GM19468 (cell line): Measurements from ENCODE around the gene SIDT1.

Experiments used
- ATAC-seq: cut with Tn5 transposase; IDR thresholded peaks from one replicate; pipeline ENCODE4 v1.9.1; 2021; ENCODE audit warnings: mild to moderate bottlenecking, moderate library complexity, moderate number of reproducible peaks; ENCODE audit not compliant: unreplicated experiment; ENCODE audit errors: extremely low read depth

Gene SIDT1

DNA sequence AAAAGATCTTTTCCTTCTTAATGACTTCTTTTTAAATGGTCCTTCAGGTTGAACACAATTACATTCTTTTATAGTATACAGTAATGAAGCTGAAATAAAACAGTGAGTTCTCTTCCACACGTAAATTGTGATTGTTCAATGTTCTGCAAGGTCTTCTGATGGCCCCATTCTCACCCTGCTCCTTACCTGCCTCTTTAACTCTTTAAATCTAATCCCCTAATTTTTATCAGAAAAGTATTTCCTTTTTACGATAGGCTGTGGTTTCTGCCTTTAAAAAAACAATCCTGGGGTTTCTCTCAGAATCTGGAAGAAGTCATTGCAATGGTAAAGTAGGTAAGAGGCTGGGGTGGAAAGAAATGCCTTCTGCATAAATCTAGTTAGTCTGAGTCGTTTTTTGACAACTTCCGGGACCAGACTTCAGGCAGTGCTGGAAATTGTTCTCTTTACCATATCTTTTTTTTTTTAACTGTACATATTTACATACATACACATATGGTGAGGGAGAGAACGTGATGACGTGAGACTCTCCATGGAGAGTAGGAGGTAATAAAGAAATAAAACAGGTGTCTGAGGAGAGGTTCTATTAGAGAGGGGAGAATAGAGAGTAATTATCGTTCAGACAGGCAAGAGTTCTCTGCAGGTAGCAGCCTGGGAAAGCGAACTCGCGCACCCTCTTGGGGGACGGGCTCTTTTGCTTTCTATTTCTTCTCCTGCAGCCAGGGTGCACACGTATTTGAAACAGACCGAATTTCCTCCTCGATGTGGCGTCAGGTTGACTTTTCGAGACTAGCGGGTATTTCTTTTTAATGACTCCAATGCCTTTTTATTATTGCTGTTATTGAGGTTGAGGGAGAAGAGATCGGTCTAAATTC is at the start of gene SIDT1:
SIDT1 (plus strand) TSS at position 730 of the 872 bp plus-strand sequence. CDS start 467 bp downstream, outside the sequence.
- ATAC-seq = peak; percentile 61

DNA sequence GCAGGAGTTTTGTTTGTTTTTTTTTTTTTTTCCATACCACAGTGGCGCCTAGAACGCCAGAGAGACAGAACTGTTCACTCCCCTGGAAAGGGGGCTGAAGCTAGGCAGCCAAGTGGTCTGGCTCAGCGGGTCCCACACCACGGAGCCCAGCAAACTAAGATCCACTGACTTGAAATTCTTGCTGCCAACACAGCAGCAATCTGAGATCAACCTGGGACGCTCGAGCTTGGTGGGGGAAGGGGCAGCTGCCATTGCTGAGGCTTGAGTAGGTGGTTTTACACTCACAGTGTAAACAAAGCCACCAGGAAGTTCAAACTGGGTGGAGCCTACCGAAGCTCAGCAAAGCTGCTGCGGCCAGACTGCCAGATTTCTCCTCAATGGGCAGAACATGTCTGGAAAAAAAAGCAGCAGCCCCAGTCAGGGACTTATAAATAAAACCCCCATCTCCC is 47.2 kb upstream of the SIDT1 start:
- no peak for ATAC-seq

DNA sequence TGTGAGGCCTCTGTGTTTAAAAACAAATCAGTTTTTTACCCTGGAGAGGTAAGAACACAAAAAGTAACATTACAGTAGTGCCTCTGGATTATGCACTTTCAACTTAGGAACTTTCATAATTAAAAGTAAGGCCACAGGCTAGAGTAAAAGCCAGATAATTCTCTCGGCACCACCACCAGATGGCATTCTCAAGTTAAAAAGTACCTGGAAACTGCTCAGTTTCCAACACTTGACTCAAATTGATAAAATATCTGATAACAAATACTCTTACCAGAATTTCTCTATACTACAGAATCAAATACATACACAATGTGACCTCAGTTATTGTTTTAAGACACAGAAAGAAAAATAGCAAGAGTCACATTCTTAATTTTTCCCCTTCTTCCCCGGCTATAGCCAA is 37.3 kb upstream of the SIDT1 start:
- ATAC-seq = no peak

DNA sequence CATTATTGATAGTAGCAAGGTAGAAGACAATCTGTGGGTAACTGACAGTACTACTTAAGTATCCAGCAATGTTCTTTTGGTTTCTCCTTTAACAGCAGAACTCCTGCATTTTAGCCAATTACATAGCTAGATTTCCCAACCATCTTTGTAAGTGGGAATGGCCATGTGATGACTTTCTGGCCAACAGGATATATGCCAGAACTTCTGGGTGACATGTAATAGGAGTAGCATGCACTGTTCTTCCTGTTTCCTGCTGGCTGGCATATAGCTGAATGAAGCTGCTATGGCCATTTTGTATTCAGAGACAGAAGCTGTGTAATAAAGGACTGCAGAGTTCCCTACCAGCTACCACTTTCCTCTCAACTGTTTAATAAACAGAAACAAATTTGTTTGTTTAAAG is 35.4 kb upstream of the SIDT1 start:
- no peak for ATAC-seq

- ATAC-seq = no peak
Observed at GRCh38 chr3:113498221-113499005, 33.9 kb upstream of the SIDT1 start.

DNA sequence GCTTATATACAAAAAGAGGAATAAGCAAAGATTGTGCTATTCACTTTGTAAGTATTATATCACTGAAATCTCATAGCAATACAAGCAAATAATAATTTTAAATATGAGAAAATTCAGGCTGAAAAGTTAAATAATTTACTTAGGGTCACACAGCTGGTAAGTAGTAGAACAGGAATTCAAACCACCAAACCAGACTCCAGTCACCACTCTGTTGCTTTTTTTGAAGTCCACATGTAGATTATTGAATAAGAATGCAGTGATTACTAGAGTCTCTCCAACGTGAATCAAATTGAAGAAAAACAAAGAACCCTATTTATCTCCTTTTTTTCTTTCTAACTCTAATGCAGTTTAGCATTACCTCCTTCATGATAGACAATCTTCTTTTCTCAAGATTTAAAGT is 33.3 kb upstream of the SIDT1 start:
- ATAC-seq = no peak

- ATAC-seq = no peak
Observed at GRCh38 chr3:113501597-113501996, 30.8 kb upstream of the SIDT1 start.

DNA sequence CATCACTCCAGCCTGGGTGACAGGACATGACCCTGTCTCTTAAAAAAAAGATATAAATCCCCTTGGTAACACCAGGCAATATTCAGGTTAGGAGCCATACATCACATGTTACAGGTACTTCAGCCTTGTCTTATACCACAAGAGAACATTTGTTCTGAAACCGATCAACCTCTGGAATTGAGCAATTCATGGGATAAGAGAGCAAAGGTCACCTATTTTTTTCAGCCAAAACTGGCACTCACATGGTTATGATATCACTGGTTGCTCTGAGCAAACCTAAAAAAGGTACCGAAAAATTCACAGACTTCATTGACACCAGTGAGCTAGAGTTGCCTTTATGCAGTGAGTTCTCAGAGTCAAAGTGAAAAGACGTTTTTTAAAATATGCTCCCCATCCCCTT is 26.5 kb upstream of the SIDT1 start:
- no peak for ATAC-seq

DNA sequence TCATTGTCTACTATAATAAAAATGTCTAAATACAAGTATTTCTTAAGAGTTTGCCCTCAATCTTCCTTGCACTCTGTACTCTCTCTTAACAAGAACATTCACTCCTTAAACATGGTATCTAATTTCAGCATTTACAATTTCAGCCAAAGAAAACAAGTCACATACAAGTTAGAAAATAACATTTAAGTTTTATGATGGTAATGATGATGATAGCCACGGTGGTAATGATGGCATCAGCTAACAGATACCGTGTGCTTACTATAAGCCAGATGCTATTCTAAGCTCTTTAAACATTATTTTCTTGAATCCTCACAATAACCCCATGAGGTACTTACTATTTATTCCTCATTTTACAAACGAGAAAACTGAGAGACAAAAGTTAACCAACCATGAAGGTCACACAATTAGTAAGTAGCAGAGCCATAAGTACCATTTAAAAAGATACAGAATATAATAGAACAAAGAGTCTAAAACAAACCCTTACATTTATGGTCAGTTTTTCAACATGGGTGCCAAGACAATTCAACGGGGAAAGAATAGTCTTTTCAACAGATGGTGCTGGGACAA is 24.8 kb upstream of the SIDT1 start:
- no peak for ATAC-seq

GRCh38 chr3:113508966-113509365 is 23.4 kb upstream of the SIDT1 start:
- no peak for ATAC-seq

DNA sequence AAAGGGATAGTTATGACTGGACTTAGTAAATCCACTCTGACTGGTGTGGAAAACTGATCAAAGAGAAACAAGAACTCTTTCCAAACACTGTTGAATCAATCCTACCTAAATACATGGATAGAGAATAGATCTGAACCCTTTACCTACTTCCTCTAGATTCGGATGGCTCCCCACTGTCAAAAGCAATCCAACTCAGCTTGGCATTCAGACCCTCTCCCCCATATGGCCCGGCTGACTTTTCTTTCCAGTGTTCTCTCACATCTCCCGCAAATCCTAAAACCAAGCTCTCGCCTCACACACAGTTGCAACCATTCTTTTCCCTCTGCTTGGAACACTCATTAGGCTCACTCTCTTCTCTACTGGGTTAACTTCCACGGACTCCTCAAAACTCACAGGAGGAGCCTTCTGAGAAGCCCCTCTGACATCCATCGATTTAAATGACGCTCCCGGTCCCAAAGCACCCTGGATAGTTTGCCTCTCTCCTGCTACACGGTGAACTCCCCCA is 18.0 kb upstream of the SIDT1 start:
- no peak for ATAC-seq

- ATAC-seq = no peak
Observed at GRCh38 chr3:113516115-113516505, 16.2 kb upstream of the SIDT1 start.

DNA sequence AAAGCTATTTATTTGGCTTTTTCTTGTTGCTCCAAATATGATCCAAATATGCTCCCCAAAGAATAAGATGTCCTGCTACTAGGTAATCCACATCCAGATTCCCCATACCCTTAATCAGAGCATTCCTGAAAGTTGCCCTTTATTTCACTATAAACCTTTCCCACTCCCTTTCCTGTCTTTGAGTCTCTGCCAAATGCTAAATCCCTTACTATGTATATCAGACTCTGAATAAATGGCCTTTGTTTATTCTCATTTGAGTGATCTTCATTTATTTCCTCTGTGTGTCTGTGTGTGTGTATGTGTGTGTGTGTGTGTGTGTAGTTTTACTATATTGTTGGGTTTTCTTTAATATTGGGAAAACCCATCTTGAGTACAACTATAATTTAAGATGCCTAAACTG is 10.4 kb upstream of the SIDT1 start:
- ATAC-seq = no peak

DNA sequence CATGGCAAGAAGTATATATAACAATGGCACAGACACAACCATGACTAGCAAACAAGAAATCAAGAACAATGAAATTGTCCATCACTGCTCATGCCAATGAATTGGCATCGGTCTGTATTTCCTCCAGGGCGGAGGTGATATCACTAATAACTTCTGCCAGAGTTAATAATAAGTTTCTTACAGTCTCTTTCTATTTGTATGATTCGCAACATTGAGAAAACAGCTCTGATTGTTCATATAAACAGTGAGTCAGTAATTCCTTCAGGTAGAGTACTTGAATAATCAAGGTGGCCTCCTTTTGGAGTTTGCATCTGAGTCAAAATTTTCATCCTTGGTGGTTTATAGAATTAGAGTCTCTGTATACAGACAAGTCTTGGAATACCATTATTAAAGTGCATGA is 9.1 kb upstream of the SIDT1 start:
- no peak for ATAC-seq

DNA sequence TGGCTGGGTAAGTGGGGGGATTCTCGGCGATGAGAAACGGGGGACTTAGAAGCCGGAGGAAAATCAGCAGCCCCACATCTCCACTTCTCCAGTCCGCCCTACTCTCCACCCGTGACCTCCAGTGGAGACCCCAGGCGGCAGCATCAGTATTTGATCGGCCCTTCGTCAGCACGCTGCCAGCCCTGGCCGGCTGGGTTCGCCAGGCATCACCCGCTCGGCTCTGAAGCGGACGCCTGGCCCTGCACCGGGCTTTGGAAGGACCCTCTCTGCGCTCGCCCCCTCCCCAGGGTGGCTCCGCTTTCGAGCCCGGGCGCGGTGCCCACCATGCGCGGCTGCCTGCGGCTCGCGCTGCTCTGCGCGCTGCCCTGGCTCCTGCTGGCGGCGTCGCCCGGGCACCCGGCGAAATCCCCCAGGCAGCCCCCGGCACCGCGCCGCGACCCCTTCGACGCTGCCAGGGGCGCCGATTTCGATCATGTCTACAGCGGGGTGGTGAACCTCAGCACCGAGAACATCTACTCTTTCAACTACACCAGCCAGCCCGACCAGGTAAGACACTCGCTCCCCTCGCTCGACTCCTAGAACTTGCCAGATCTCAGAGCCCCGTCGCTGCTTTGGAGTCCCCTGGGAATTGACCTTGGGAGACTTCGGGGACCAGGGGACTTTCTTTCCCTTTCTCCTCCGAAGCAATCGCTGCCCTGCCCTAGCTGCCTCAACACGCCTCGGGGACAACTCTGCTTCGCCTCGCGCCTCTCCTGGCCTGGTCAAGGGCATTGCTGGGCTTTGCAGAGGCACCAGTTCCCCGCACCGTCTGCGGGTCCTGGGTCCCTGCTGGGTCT is 561 bp downstream of the SIDT1 start:
- ATAC-seq = no peak

DNA sequence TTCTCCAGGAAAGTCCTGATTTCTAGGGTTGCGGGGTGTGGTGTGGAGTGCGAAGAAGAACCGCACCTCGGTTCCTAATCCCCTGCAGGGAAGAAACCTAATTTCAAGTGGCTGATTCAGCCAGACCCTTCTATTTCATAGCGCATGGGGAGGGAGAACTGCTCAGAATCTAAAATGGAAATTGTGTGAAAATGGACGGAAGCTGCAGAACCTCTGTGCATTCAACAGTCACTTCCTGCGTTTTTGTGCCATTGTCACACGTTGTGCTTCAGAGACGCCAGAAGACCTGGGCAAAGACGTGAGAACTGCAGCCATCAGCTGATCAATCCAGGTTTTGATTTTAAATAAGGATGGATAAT is 1.2 kb downstream of the SIDT1 start:
- no peak for ATAC-seq

DNA sequence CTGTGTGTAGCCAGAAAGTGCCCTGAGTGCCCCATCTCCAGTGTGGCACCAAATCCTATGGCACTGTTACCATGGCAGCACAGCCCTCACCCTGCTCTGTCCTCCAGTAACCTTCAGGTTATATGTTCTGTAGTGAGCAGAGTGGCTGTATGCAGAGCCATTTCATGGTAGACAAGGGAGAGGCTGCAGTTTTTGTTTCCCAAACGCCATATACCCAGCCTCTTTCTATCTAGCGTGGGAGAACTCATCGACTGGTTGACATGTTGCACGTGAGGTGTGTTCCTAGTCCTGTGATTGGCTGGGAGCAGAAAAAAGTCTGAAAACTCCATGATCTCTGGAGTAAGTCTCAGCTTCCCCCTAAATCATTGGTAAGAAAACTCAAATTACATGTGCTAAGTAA is 2.0 kb downstream of the SIDT1 start:
- ATAC-seq = no peak

DNA sequence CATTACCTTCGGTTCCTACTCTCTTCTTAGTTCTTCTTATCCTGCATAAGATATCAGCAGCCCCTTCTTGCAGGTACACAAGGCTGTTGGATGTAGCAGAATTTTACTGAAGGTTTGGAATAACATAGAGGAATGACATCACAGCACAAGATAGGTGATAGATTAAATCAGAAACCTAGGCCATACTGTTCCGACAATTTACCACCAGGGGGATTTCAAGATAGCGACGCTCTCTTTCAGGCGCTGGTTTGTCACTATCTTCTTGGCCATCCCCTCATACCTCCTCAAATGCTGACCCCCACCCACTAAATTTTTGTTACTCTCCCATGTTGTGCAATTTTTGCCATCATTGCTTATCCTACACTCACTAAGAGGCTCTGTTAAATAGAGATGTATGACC is 3.5 kb downstream of the SIDT1 start:
- no peak for ATAC-seq

GRCh38 chr3:113536627-113537101 is 4.3 kb downstream of the SIDT1 start:
- no peak for ATAC-seq

DNA sequence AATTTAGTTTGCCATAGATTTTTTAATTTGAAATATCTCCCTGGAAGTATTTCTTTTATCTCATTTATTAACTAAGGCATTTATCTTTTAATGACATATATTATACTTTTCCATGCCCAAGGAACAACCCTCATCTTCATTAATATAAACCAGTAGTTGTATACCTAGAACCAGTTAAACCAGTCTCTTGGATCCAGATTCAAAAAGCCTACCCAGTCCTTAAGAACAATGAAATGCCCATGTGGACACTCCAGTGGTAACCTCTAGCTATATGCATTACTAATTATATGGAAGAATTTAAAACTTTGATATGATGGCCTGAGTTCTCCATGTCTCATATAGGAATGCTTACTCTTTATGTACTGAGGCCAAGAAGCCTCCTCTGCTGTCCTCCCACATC is 4.8 kb downstream of the SIDT1 start:
- ATAC-seq = no peak
